ENCODE data around the gene RICTOR.

RICTOR gene

DNA sequence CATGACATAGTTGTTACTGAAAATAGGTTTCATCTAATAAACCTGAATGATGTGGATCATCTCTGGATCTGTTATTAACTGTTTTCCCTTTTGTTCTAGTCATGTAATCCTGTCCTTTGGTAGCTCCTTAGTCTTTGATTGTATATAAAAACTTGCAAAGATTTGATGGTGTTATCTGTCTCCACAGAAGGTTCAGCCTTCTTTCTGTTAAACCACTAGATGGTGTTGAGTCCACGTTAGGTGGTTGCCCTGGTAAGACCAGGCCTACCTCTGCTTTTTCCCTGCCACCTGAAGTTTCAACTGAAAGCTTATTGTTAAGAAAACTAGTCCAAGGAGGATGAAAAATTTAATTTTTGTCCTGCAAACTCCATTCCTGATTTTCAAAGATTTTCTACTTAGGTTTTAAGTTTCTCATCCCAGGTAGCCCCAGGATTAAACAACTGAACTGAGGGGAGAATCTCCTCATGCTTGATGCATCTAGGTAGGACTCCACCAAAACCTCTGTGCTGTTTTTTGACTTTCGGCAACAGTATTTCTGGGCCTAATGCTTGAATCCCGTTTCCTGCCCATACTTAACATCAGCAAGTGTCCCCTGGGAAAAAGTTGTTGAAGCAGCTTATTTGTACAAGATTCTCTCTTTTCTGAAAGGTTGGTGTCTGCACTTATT lies 68.5 kb downstream of the RICTOR start:
- no peaks in the 10 kb centered on the region for H3K79me2 ChIP-seq (ENCODE audit: low read length)
- TF ChIP-seq EZH2phosphoT487 (IDR thresholded peaks at IDR 0.05; ENCODE audit: low read depth): no peak
- TF ChIP-seq, protein P1, sequence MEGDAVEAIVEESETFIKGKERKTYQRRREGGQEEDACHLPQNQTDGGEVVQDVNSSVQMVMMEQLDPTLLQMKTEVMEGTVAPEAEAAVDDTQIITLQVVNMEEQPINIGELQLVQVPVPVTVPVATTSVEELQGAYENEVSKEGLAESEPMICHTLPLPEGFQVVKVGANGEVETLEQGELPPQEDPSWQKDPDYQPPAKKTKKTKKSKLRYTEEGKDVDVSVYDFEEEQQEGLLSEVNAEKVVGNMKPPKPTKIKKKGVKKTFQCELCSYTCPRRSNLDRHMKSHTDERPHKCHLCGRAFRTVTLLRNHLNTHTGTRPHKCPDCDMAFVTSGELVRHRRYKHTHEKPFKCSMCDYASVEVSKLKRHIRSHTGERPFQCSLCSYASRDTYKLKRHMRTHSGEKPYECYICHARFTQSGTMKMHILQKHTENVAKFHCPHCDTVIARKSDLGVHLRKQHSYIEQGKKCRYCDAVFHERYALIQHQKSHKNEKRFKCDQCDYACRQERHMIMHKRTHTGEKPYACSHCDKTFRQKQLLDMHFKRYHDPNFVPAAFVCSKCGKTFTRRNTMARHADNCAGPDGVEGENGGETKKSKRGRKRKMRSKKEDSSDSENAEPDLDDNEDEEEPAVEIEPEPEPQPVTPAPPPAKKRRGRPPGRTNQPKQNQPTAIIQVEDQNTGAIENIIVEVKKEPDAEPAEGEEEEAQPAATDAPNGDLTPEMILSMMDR (IDR thresholded peaks at IDR 0.05; ENCODE audit: low read depth, low read length): peak; percentile 37
- H3K27me3 ChIP-seq (ENCODE audit: low read depth, low read length): no peaks in the 10 kb centered on the region
- no peak overlapping the region for H3K27ac ChIP-seq (ENCODE audit: low read length)
- H3K9me3 ChIP-seq (ENCODE audit: insufficient read depth, low read length): no peaks in the 10 kb centered on the region
- no peaks in the 10 kb centered on the region for H3K36me3 ChIP-seq (replicated peaks; ENCODE audit: low read depth, low read length)
- H2AFZ ChIP-seq (ENCODE audit: low read depth, low read length): no peak overlapping the region
- no peak overlapping the region for H3K4me3 ChIP-seq (ENCODE audit: low read length)
- no peaks in the 10 kb centered on the region for H4K20me1 ChIP-seq (ENCODE audit: insufficient read depth, low read length)
- H3K9ac ChIP-seq (ENCODE audit: low read length): no peak overlapping the region
- H3K4me2 ChIP-seq (ENCODE audit: low read length): no peak overlapping the region
- H3K4me1 ChIP-seq (ENCODE audit: low read length): no peaks in the 10 kb centered on the region

DNA sequence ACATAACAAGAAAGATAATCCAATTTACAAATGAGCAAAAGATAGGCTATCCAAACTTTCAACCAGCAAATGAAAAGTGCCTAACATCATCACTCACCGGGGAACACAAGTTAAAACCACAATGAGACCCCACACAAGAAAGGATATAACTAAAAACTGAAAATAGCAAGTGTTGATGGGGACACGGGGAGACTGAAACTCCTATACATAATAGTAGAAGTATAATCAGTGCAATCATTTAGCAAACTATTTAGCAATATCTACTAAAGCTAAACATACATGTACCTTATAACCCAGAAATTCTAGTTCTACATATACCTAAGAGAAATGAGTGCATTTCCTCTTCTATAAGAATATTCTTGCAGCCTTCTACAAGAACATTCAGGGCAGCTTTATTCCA lies 72.5 kb downstream of the RICTOR start:
- H4K20me1 ChIP-seq (ENCODE audit: insufficient read depth, low read length): peaks cover 4% of the 10 kb centered on the region; the same call in 1 of the 2 replicates
- no peak overlapping the region for H3K27ac ChIP-seq (ENCODE audit: low read length)
- no peak overlapping the region for H3K4me3 ChIP-seq (ENCODE audit: low read length)
- H3K9ac ChIP-seq (ENCODE audit: low read length): no peak overlapping the region
- H3K9me3 ChIP-seq (ENCODE audit: insufficient read depth, low read length): no peaks in the 10 kb centered on the region
- no peaks in the 10 kb centered on the region for H3K27me3 ChIP-seq (ENCODE audit: low read depth, low read length)
- H3K36me3 ChIP-seq (replicated peaks; ENCODE audit: low read depth, low read length): peaks cover 5% of the 10 kb centered on the region
- H2AFZ ChIP-seq (ENCODE audit: low read depth, low read length): no peak overlapping the region
- H3K79me2 ChIP-seq (ENCODE audit: low read length): no peaks in the 10 kb centered on the region
- TF ChIP-seq, protein P1 (IDR thresholded peaks at IDR 0.05; ENCODE audit: low read depth, low read length): no peak
- TF ChIP-seq EZH2phosphoT487 (IDR thresholded peaks at IDR 0.05; ENCODE audit: low read depth): no peak
- peaks cover 7% of the 10 kb centered on the region for H3K4me1 ChIP-seq (ENCODE audit: low read length)
- H3K4me2 ChIP-seq (ENCODE audit: low read length): no peak overlapping the region

DNA sequence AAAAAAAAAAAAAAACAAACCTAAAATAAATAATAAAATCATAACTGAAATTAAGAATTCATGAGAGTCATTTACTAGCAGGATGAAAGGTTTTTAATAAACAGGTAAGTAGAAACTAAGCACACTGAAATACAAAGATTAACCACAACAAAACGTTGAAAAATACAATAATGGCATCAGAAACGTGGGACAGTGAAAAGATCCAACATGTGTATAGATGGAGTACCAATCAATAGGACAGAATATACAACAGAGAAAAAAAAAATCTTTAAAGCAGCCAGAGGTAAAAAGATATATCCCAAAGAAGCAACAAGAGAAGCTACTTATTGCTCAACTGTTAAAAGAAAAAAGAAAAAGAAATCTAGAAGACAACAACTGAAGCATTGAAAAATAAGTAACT lies 75.2 kb downstream of the RICTOR start:
- H3K9me3 ChIP-seq (ENCODE audit: insufficient read depth, low read length): no peaks in the 10 kb centered on the region
- H3K27ac ChIP-seq (ENCODE audit: low read length): no peak overlapping the region
- H3K79me2 ChIP-seq (ENCODE audit: low read length): no peaks in the 10 kb centered on the region
- H3K27me3 ChIP-seq (ENCODE audit: low read depth, low read length): no peaks in the 10 kb centered on the region
- no peak overlapping the region for H3K4me2 ChIP-seq (ENCODE audit: low read length)
- no peak overlapping the region for H3K4me3 ChIP-seq (ENCODE audit: low read length)
- H3K36me3 ChIP-seq (replicated peaks; ENCODE audit: low read depth, low read length): peaks cover 5% of the 10 kb centered on the region
- H3K9ac ChIP-seq (ENCODE audit: low read length): no peak overlapping the region
- TF ChIP-seq, protein P1 (IDR thresholded peaks at IDR 0.05; ENCODE audit: low read depth, low read length): no peak
- no peak for TF ChIP-seq EZH2phosphoT487 (IDR thresholded peaks at IDR 0.05; ENCODE audit: low read depth)
- peaks cover 7% of the 10 kb centered on the region for H3K4me1 ChIP-seq (ENCODE audit: low read length)
- H4K20me1 ChIP-seq (ENCODE audit: insufficient read depth, low read length): peaks cover 4% of the 10 kb centered on the region; the same call in 1 of the 2 replicates
- H2AFZ ChIP-seq (ENCODE audit: low read depth, low read length): no peak overlapping the region

DNA sequence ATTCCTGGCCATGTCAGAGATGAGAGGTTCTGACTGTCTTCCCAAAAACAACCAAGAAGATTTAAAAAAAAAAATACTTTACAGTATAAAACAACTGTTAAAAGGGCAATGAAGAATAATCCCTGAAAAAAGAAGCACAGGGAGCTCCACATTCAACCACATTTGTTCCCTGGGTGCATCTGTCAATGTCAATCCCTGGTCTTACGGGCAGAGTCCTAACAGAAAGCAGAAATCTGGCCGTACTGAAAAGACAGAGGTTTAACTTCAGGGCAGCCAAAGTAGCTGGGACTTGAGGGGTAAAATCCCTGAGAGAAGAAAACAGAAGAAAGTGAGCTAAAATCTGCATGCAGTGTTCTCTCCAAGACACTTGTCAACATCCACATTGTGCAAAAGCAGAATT lies 76.6 kb downstream of the RICTOR start:
- Histone ChIP-seq H2AFZ (ENCODE audit: low read depth, low read length) (no peak overlapping the region), H4K20me1 (ENCODE audit: insufficient read depth, low read length) (peaks cover 4% of the 10 kb centered on the region; the same call in 1 of the 2 replicates), H3K27me3 (ENCODE audit: low read depth, low read length) (no peaks in the 10 kb centered on the region), H3K4me3 (ENCODE audit: low read length) (no peak overlapping the region), H3K36me3 (replicated peaks; ENCODE audit: low read depth, low read length) (peaks cover 5% of the 10 kb centered on the region), H3K9me3 (ENCODE audit: insufficient read depth, low read length) (no peaks in the 10 kb centered on the region), H3K27ac (ENCODE audit: low read length) (no peak overlapping the region), H3K4me2 (ENCODE audit: low read length) (no peak overlapping the region), H3K9ac (ENCODE audit: low read length) (no peak overlapping the region), H3K79me2 (ENCODE audit: low read length) (no peaks in the 10 kb centered on the region), H3K4me1 (ENCODE audit: low read length) (peaks cover 7% of the 10 kb centered on the region)
- no peak for TF ChIP-seq EZH2phosphoT487 (IDR thresholded peaks at IDR 0.05; ENCODE audit: low read depth)
- TF ChIP-seq, protein P1 (IDR thresholded peaks at IDR 0.05; ENCODE audit: low read depth, low read length): no peak

All from OCI-LY3 (cell line).